GM21526 (cell line): ENCODE measurements around the gene KREMEN2.

ENCODE experiments used
- ATAC-seq: cut with Tn5 transposase; IDR thresholded peaks from one replicate; pipeline ENCODE4 v1.9.1; 2021; ENCODE audit warnings: moderate library complexity; ENCODE audit not compliant: unreplicated experiment, low FRiP score

KREMEN2 gene

GRCh38 chr16:2963074-2963722 is 877 bp upstream of the KREMEN2 start:
- ATAC-seq: no peak

GRCh38 chr16:2964475-2965336 is 631 bp downstream of the KREMEN2 start:
- no peak for ATAC-seq

GRCh38 chr16:2966043-2966807 is 2.1 kb downstream of the KREMEN2 start:
- no peak for ATAC-seq

GRCh38 chr16:2966808-2967191 is 2.7 kb downstream of the KREMEN2 start:
- ATAC-seq: no peak

GRCh38 chr16:2967211-2967631 is 3.1 kb downstream of the KREMEN2 start:
- ATAC-seq: no peak

- ATAC-seq: no peak
These were observed 3.7 kb downstream of the KREMEN2 start for GRCh38 chr16:2967721-2968161.

- no peak for ATAC-seq
These were observed 4.3 kb downstream of the KREMEN2 start for GRCh38 chr16:2968368-2968737.

GRCh38 chr16:2968738-2969544 is 4.9 kb downstream of the KREMEN2 start, which contains the start of gene PAQR4:
Gene PAQR4 (plus strand): TSS chr16:2969348. CDS start chr16:2969675, 327 bp downstream.
- peak; percentile 51 for ATAC-seq

- peak; percentile 38 for ATAC-seq
These were observed 5.8 kb downstream of the KREMEN2 start for GRCh38 chr16:2969545-2970521.

GRCh38 chr16:2970563-2970962 is 6.5 kb downstream of the KREMEN2 start:
- ATAC-seq: no peak

GRCh38 chr16:2971134-2971984 is 7.3 kb downstream of the KREMEN2 start:
- no peak for ATAC-seq

- no peak for ATAC-seq
These were observed 8.1 kb downstream of the KREMEN2 start for GRCh38 chr16:2971985-2972784.

GRCh38 chr16:2973093-2973492 is 9.0 kb downstream of the KREMEN2 start:
- ATAC-seq: no peak

GRCh38 chr16:2973605-2974318 is 9.7 kb downstream of the KREMEN2 start:
- no peak for ATAC-seq

- no peak for ATAC-seq
These were observed 10.4 kb downstream of the KREMEN2 start for GRCh38 chr16:2974319-2975056.

- no peak for ATAC-seq
These were observed 11.2 kb downstream of the KREMEN2 start for GRCh38 chr16:2975161-2975795.
